Measurements from ENCODE around the gene MRPL4.

MRPL4 gene

DNA sequence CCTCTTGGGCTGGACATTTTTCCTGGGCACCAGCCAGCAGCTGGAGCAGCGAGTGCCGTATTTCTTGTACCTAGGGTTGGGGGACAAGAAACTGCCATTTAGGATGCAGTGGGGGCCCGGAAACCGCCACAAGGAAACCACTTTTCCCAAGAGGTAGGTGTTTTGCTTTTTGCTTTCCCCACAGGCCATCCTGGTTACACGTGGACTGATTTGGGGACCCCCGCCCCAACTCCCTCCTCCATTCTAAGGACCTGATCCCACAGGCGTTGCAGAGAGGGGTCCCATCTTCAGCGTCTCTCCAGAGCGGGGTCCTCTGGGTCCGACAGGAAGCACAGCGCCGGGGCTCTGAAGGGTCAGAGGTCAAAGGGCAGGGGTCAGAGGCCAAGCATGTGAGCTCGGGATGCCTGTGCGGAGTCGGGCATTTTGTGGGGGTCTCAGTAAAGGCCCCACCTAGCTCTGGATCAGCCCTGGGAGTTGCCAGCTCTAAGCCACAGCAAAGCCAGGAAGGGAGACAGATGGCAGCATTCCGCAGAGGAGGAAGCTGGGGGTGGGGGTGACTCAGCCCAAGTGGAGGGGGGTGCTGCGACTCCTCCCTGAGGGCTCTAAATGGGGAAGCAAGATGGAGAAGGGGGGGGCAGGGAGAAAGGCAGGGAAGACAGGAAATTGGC lies 53.3 kb downstream of the MRPL4 start:
- no peak overlapping the region for H3K4me3 ChIP-seq (ENCODE audit: low read length)
- no peak for DNase-seq (ENCODE audit: low read depth)
- TF ChIP-seq CTCF (conservative IDR thresholded peaks at IDR 0.05; ENCODE audit: low read depth, low read length), result no peak

GRCh38 chr19:10306327-10306726 lies 54.3 kb downstream of the MRPL4 start:
- no peak for TF ChIP-seq CTCF (conservative IDR thresholded peaks at IDR 0.05; ENCODE audit: low read depth, low read length)
- no peak overlapping the region for H3K4me3 ChIP-seq (ENCODE audit: low read length)
- no peak for DNase-seq (ENCODE audit: low read depth)

DNA sequence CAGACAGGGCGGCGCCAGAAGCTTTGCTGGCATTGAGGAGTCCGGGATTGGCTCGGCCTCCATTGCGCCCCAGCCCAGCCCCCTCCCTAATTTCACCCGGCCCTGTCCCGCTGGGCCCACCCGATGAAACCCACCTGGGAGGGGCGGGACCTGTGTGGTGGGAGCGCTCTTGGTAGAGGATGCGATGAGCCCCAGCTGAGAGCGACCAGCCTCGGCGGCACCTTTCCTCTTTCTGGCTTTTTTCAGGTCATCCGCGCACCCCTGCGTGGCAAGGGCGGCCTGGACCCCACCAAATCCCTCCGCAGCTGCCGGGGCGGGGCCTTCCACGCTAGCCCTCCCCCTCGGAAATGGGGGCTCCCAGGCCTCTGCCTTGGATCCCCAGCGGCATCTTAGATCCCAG lies 57.4 kb downstream of the MRPL4 start, which contains the start of gene ZGLP1:
TSS of gene ZGLP1 (minus strand) at position 393 of the 400 bp plus-strand sequence.
- no peak within 1 kb of the TSS for H3K4me3 ChIP-seq (ENCODE audit: low read length)
- no peak for DNase-seq (ENCODE audit: low read depth)
- TF ChIP-seq CTCF (conservative IDR thresholded peaks at IDR 0.05; ENCODE audit: low read depth, low read length), result no peak

Data from retinal pigment epithelial cell (primary cell).